Measurements from ENCODE around the gene LGALS9.

The LGALS9 gene

GRCh38 chr17:27597783-27598320 lies 33.1 kb upstream of the LGALS9 start:
- no peak for TF ChIP-seq CTCF (IDR thresholded peaks at IDR 0.05; ENCODE audit: low read depth, low read length)
- H3K4me3 ChIP-seq (ENCODE audit: low read depth, low read length): no peak overlapping the region

- no peak overlapping the region for H3K4me3 ChIP-seq (ENCODE audit: low read depth, low read length)
- TF ChIP-seq CTCF (IDR thresholded peaks at IDR 0.05; ENCODE audit: low read depth, low read length): no peak
Observed at GRCh38 chr17:27598337-27599050, 32.5 kb upstream of the LGALS9 start.

- TF ChIP-seq CTCF (IDR thresholded peaks at IDR 0.05; ENCODE audit: low read depth, low read length): no peak
Observed at GRCh38 chr17:27600471-27600870, 30.5 kb upstream of the LGALS9 start.

GRCh38 chr17:27601069-27601974 lies 29.7 kb upstream of the LGALS9 start:
- no peak overlapping the region for H3K4me3 ChIP-seq (ENCODE audit: low read depth, low read length)
- peak; percentile 84 for TF ChIP-seq CTCF (IDR thresholded peaks at IDR 0.05; ENCODE audit: low read depth, low read length)

More at GRCh38 chr17:27600471-27600870, 30.5 kb upstream of the LGALS9 start:
- no peak overlapping the region for H3K4me3 ChIP-seq (ENCODE audit: low read depth, low read length)

- TF ChIP-seq CTCF (IDR thresholded peaks at IDR 0.05; ENCODE audit: low read depth, low read length): no peak
Observed at GRCh38 chr17:27601975-27602302, 29.0 kb upstream of the LGALS9 start.

GRCh38 chr17:27602721-27603420 lies 28.1 kb upstream of the LGALS9 start:
- TF ChIP-seq CTCF (IDR thresholded peaks at IDR 0.05; ENCODE audit: low read depth, low read length): peak; percentile 96
- no peak overlapping the region for H3K4me3 ChIP-seq (ENCODE audit: low read depth, low read length)

More at GRCh38 chr17:27601975-27602302, 29.0 kb upstream of the LGALS9 start:
- no peak overlapping the region for H3K4me3 ChIP-seq (ENCODE audit: low read depth, low read length)

Data from WI38 (cell line).